Esophagus muscularis mucosa (tissue), 4 donors: ENCODE results near the gene TAS1R3. TPM values are rescaled to one million over a fixed set of nuclear protein-coding genes. Genes with fewer than 3 reads are reported as not detected.

Source experiments
- DNase-seq: peaks from one replicate; pipeline ENCODE4 v3.0.0-alpha.2; 2017; ENCODE audit errors: extremely low spot score
- H3K27ac ChIP-seq, 4 donors: fragments of 200-600 bp; sonication (generic); replicated peaks in 1 of 4; 1 replicate in 3 of 4; 2 replicates in 1 of 4; pipeline ENCODE4 v1.5.1; 2016 to 2019; ENCODE audit warnings: mild to moderate bottlenecking in 1 of 4
- H3K27me3 ChIP-seq, 4 donors: fragments of 200-600 bp; sonication (generic); one replicate each; pipeline versions ENCODE4 v1.5.1 to v1.6.0; 2016 to 2019
- H3K36me3 ChIP-seq, 4 donors: fragments of 200-600 bp; sonication (generic); one replicate each; pipeline ENCODE4 v1.5.1; 2016 to 2019
- H3K4me1 ChIP-seq, 4 donors: fragments of 200-600 bp; sonication (generic); one replicate each; pipeline ENCODE4 v1.5.1; 2016 to 2019
- H3K4me3 ChIP-seq, 4 donors: fragments of 200-600 bp; sonication (generic); 1 replicate in 2 of 4; 2 replicates in 2 of 4; pipeline ENCODE4 v1.5.1; 2016 to 2019; ENCODE audit warnings: mild to moderate bottlenecking in 4 of 4, moderate library complexity in 1 of 4
- H3K9me3 ChIP-seq, 4 donors: fragments of 200-600 bp; sonication (generic); 1 replicate in 3 of 4; 2 replicates in 1 of 4; pipeline ENCODE4 v1.5.1; 2016 to 2019
- CTCF ChIP-seq, 3 experiments: fragments of 200-600 bp in 2 of 3; fragments of 450-650 bp in 1 of 3; sonication (generic) in 2 of 3; IDR thresholded peaks; one replicate each; pipeline ENCODE4 v1.5.1; 2017 to 2019; ENCODE audit warnings: antibody characterized with exemption in 3 of 3, mild to moderate bottlenecking in 2 of 3, moderate library complexity in 1 of 3
- EP300 ChIP-seq: sonication (generic); formaldehyde crosslinking; IDR thresholded peaks from one replicate; pipeline ENCODE4 v1.6.1; 2017; ENCODE audit warnings: antibody characterized with exemption
- POLR2A ChIP-seq: fragments of 450-650 bp; IDR thresholded peaks from one replicate; pipeline ENCODE4 v1.6.1; 2017; ENCODE audit warnings: antibody characterized with exemption, moderate library complexity, mild to moderate bottlenecking, low read depth
- POLR2AphosphoS5 ChIP-seq, 2 donors: sonication (generic); formaldehyde crosslinking; IDR thresholded peaks; one replicate each; pipeline ENCODE4 v1.6.1; 2017; ENCODE audit warnings: antibody characterized with exemption in 2 of 2
- WGBS: methylation state at CpG from one replicate; pipeline ENCODE4 v1.1.5; 2018; 5-methylcytosine and 5-hydroxymethylcytosine counted together
- intact Hi-C: fragments of 100-400 bp; cut with DNase I; formaldehyde crosslinking; loops from one replicate; pipeline ENCODE4 v1.15.1; 2023
- total RNA-seq, 4 donors: library from RNA; depleted of rRNA; stranded (reverse); fragments of >200 nt; gene quantifications; one replicate each; pipeline versions ENCODE4 v1.1.0 to v1.2.1, GENCODE V29; 2016

Gene TAS1R3
- total RNA-seq, 4 donors from 2014 or later: 0.17 to 0.32 TPM; not detected in 2

GRCh38 chr1:1334835-1335234 is 3.8 kb downstream of the TAS1R3 start:
- no peaks in the 10 kb centered on the region for H3K27me3 ChIP-seq
- intact Hi-C loops: no loop called here

GRCh38 chr1:1335283-1335682 is 4.2 kb downstream of the TAS1R3 start:
- 80% methylated on average over 16 of the region's 16 CpGs for WGBS
- Histone ChIP-seq H3K27ac (no peak overlapping the region), H3K4me1 (peaks cover 11 to 22% (median 15%) of the 10 kb centered on the region in 4 donors)

More at GRCh38 chr1:1334835-1335234, 3.8 kb downstream of the TAS1R3 start:
- H3K9me3 ChIP-seq: no peaks in the 10 kb centered on the region
- TF ChIP-seq CTCF (IDR thresholded peaks at IDR 0.05) (no peak), EP300 (no peak), POLR2AphosphoS5 (IDR thresholded peaks at IDR 0.05) (no peak), POLR2A (no peak)
- DNase-seq: no peak
- no CpG with 5 or more reads among the region's 11 CpGs for WGBS
- peaks cover 21 to 48% (median 43%) of the 10 kb centered on the region in 4 donors for H3K36me3 ChIP-seq
- no peak overlapping the region for H3K4me3 ChIP-seq
- no peak overlapping the region for H3K27ac ChIP-seq
- H3K4me1 ChIP-seq: peaks cover 13 to 23% (median 17%) of the 10 kb centered on the region in 4 donors

GRCh38 chr1:1335792-1336248 is 4.7 kb downstream of the TAS1R3 start:
- WGBS: 83% methylated on average over 16 of the region's 21 CpGs
- no peak for DNase-seq
- Histone ChIP-seq H3K27me3 (no peaks in the 10 kb centered on the region), H3K4me3 (no peak overlapping the region), H3K36me3 (peaks cover 27 to 58% (median 52%) of the 10 kb centered on the region in 4 donors), H3K27ac (no peak overlapping the region), H3K9me3 (no peaks in the 10 kb centered on the region), H3K4me1 (peaks cover 5 to 16% (median 10%) of the 10 kb centered on the region in 4 donors)
- intact Hi-C loops: no loop called here
- no peak for TF ChIP-seq EP300
- TF ChIP-seq POLR2A: no peak
- TF ChIP-seq POLR2AphosphoS5 (IDR thresholded peaks at IDR 0.05): no peak
- TF ChIP-seq CTCF (IDR thresholded peaks at IDR 0.05): no peak

More at GRCh38 chr1:1335283-1335682, 4.2 kb downstream of the TAS1R3 start:
- H3K27me3 ChIP-seq: no peaks in the 10 kb centered on the region
- no peak overlapping the region for H3K4me3 ChIP-seq
- TF ChIP-seq CTCF (IDR thresholded peaks at IDR 0.05) (no peak), POLR2A (no peak), EP300 (no peak), POLR2AphosphoS5 (IDR thresholded peaks at IDR 0.05) (no peak)
- DNase-seq: no peak
- intact Hi-C loops: no loop called here
- H3K36me3 ChIP-seq: peaks cover 26 to 53% (median 47%) of the 10 kb centered on the region in 4 donors
- no peaks in the 10 kb centered on the region for H3K9me3 ChIP-seq

DNA sequence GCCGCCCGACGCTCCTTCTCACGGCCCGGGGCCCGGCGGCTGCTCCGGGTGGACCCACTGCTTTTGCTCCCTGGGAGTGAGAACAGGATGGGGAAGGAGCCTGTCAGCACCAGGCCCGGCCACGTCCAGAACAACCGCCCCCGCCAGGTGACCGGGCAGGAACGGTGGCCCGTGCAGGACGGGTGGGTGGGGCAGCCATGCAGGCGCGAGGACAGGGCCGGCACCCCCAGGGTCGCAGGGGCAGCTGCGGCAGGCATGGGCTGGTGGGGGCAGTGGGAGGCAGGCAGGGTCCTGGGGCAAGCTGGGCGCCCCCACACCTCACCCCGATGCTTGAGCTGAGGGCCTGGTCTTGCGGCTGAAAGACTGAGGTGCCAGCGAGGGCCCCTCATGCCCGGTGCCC is 5.4 kb downstream of the TAS1R3 start:
- TF ChIP-seq CTCF (IDR thresholded peaks at IDR 0.05) (no peak), POLR2A (no peak), POLR2AphosphoS5 (IDR thresholded peaks at IDR 0.05) (no peak), EP300 (no peak)
- intact Hi-C loops: no loop called here
- Histone ChIP-seq H3K36me3 (peaks cover 27 to 64% (median 59%) of the 10 kb centered on the region in 4 donors), H3K4me1 (peaks cover 0 to 10% (median 3%) of the 10 kb centered on the region in 4 donors), H3K27me3 (no peaks in the 10 kb centered on the region), H3K9me3 (no peaks in the 10 kb centered on the region), H3K4me3 (no peak overlapping the region), H3K27ac (no peak overlapping the region)
- no peak for DNase-seq
- 97% methylated on average over 11 of the region's 26 CpGs for WGBS
